OCI-LY7 (cell line): ENCODE results near the gene BBS5. TPM values are rescaled to one million over a fixed set of nuclear protein-coding genes. Genes with fewer than 3 reads are reported as not detected.
A peak's percentile ranks its signal among the peaks of the same experiment; 100 is the strongest.
"Not testable (repeated sequence)": the region's sequence is repeated elsewhere in the genome, so short reads cannot be mapped to it uniquely, and the experiment has no call there.

Experiments used
- Bru-seq: library from RNA; stranded (reverse); fragments of 400-500 nt; gene quantifications from one replicate; lab custom pipeline; 2021; lab: Mats Ljungman, UMichigan
- BruChase-seq, 2 experiments: library from RNA; stranded (reverse); fragments of 400-500 nt; gene quantifications; one replicate each; lab custom pipeline; 2021; lab: Mats Ljungman, UMichigan
- BruUV-seq: library from RNA; stranded (reverse); fragments of 400-500 nt; replicated peaks from 2 replicates; lab custom pipeline; 2021; lab: Mats Ljungman, UMichigan
- CTCF ChIA-PET: fragments of 300-600 bp; sonication (Branson Sonifier 250); formaldehyde crosslinking; loops from one replicate; lab custom pipeline; 2022; ENCODE audit warnings: antibody characterized with exemption; ENCODE audit not compliant: unreplicated experiment; lab: Charles Lee
- POLR2A ChIA-PET: fragments of 300-600 bp; sonication (Branson Sonifier 250); formaldehyde crosslinking; loops from one replicate; lab custom pipeline; 2022; ENCODE audit warnings: antibody characterized with exemption; lab: Charles Lee
- DNase-seq: peaks from one replicate; pipeline ENCODE4 v3.0.0-alpha.2; 2015; ENCODE audit warnings: low spot score
- H2AFZ ChIP-seq: fragments of 200-600 bp; sonication (generic), shearing (Covaris generic); 2 replicates; pipeline ENCODE4 v1.6.1; 2014; ENCODE audit warnings: mild to moderate bottlenecking, antibody characterized with exemption, low read length, moderate library complexity
- H3K27ac ChIP-seq: fragments of 200-600 bp; sonication (generic); 2 replicates; pipeline ENCODE4 v1.5.1; 2014; ENCODE audit warnings: mixed run types, low read depth, mild to moderate bottlenecking, moderate library complexity, low read length, inconsistent platforms; ENCODE audit not compliant: poor library complexity, severe bottlenecking
- H3K36me3 ChIP-seq: fragments of 200-600 bp; sonication (generic); 2 replicates; pipeline ENCODE4 v1.6.1; 2014; ENCODE audit warnings: mild to moderate bottlenecking, antibody characterized with exemption, low read length, moderate library complexity, mixed read lengths; ENCODE audit not compliant: insufficient read depth
- H3K4me1 ChIP-seq: fragments of 200-600 bp; sonication (generic); 2 replicates; pipeline ENCODE4 v1.5.1; 2014; ENCODE audit warnings: mild to moderate bottlenecking, low read length; ENCODE audit not compliant: insufficient read depth, poor library complexity, severe bottlenecking
- H3K4me2 ChIP-seq: fragments of 200-600 bp; sonication (generic); 2 replicates; pipeline ENCODE4 v1.6.1; 2014; ENCODE audit warnings: mild to moderate bottlenecking, low read length
- H3K4me3 ChIP-seq: fragments of 200-600 bp; sonication (generic); 2 replicates; pipeline ENCODE4 v1.5.1; 2014; ENCODE audit warnings: mild to moderate bottlenecking, low read depth, low read length; ENCODE audit not compliant: poor library complexity, severe bottlenecking
- H3K79me2 ChIP-seq: fragments of 200-600 bp; sonication (generic); 2 replicates; pipeline ENCODE4 v1.6.1; 2016; ENCODE audit warnings: low read depth, mild to moderate bottlenecking, low read length, moderate library complexity, mixed read lengths; ENCODE audit not compliant: insufficient read depth
- H3K9me2 ChIP-seq: fragments of 200-600 bp; sonication (generic); 2 replicates; pipeline ENCODE4 v1.6.1; 2016; ENCODE audit warnings: mild to moderate bottlenecking, low read length, mixed read lengths; ENCODE audit not compliant: insufficient read depth
- H3K9me3 ChIP-seq: fragments of 200-600 bp; sonication (generic); 2 replicates; pipeline ENCODE4 v1.6.1; 2014; ENCODE audit warnings: mild to moderate bottlenecking, mixed run types, low read length, mixed read lengths
- H4K20me1 ChIP-seq: fragments of 200-600 bp; sonication (generic); 2 replicates; pipeline ENCODE4 v1.6.1; 2014; ENCODE audit warnings: mild to moderate bottlenecking, antibody characterized with exemption, low read length, moderate library complexity, mixed read lengths; ENCODE audit not compliant: insufficient read depth
- EZH2phosphoT487 ChIP-seq: fragments of 200-600 bp; sonication (generic); IDR thresholded peaks from 2 replicates; pipeline ENCODE4 v1.6.1; 2018; ENCODE audit warnings: low read depth, borderline replicate concordance, mild to moderate bottlenecking, mixed run types, antibody characterized with exemption, low read length, moderate library complexity, mixed read lengths
- intact Hi-C: fragments of 100-400 bp; cut with micrococcal nuclease; formaldehyde crosslinking; loops from one replicate; pipeline ENCODE4 v1.10.0; 2022; ENCODE audit not compliant: unreplicated experiment
- long read RNA-seq: library from polyadenylated mRNA; stranded (forward); transcript quantifications from one replicate; pipeline ENCODE4 v2.0.0, GENCODE V29; 2022
- total RNA-seq, 2 experiments: library from RNA; depleted of rRNA in 1 of 2; stranded (reverse); fragments of >200 nt in 1 of 2; shearing (Covaris generic) in 1 of 2; gene quantifications; 2 replicates each; pipeline ENCODE4 v1.2.3, GENCODE V29; 2014 to 2022
- TF ChIP-seq, protein P1 (sequence below): fragments of 200-600 bp; sonication (generic); conservative IDR thresholded peaks from 2 replicates; pipeline ENCODE4 v1.5.1; 2014; ENCODE audit warnings: mild to moderate bottlenecking, antibody characterized with exemption, low read length, moderate library complexity, mixed read lengths

The BBS5 gene
- total RNA-seq (2014; rRNA removed; shearing (Covaris generic)) (0.13 and 1.0 TPM in 2 replicates), total RNA-seq (2022) (0.11 and 0.20 TPM in 2 replicates), Bru-seq, nascent RNA (percentile 21 among the genes with signal in this experiment), BruChase-seq, experiment 1, labeled RNA remaining after a 6-hour chase (not detected), BruChase-seq, experiment 2, labeled RNA remaining after a 2-hour chase (percentile 13 among the genes with signal in this experiment)
- long read RNA-seq = 0 reads

DNA sequence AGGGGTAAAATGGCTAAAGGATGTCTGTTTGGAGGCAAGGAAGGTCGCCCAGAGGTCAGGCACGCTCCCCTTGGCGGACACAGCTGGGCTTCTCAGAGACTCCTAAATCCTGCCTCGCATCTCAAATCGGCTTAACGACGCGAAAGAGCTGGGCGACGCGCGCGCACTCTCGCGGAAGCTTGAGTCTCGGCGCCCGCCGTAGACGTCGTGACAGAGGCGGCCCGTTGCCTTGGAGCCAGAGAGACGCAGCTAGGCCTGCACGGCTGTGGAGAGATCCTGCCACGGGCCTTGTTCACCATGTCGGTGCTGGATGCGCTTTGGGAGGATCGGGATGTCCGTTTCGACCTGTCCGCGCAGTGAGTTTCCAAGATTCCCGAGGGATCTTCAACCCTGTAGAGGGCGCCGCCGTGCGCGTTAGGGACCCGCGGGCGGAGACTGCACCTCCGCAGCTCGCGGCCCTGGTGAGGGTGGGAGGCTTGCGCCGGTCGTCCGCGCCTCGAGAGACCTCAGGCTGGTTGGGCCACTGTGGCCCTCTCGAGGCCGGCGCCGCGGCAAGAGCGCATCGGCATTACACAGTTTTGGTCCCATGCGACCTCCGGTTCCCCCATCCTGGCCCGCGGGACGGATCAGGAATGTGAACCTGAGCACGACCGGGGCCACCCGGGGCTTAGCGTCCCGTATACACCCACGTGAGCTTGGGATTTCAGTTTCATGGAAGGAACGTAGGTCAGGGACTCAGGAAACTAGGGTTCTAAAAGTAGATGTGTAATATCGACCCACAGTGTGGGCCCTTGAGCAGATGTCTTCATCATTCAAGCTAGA lies at the start of gene BBS5:
TSS of gene BBS5 (plus strand) at position 238 of the 822 bp plus-strand sequence. CDS start at position 298, 60 bp downstream.
- H3K36me3 ChIP-seq = no peaks in the 10 kb centered on the region
- intact Hi-C loops = no loop called here
- H3K9me2 ChIP-seq = no peaks in the 10 kb centered on the region
- ChIA-PET POLR2A (interaction anchor here (0.5 to 1.0 kb wide), 4 partner anchors 9 to 672 kb away, joined by 3 to 4 read pairs (median 3); no protein-coding TSS in a partner anchor), CTCF (no interaction called here)
- H2AFZ ChIP-seq = peak within 1 kb of the TSS; percentile 81; the same call in 1 of the 2 replicates
- H3K79me2 ChIP-seq = no peaks in the 10 kb centered on the region
- TF ChIP-seq, protein P1, sequence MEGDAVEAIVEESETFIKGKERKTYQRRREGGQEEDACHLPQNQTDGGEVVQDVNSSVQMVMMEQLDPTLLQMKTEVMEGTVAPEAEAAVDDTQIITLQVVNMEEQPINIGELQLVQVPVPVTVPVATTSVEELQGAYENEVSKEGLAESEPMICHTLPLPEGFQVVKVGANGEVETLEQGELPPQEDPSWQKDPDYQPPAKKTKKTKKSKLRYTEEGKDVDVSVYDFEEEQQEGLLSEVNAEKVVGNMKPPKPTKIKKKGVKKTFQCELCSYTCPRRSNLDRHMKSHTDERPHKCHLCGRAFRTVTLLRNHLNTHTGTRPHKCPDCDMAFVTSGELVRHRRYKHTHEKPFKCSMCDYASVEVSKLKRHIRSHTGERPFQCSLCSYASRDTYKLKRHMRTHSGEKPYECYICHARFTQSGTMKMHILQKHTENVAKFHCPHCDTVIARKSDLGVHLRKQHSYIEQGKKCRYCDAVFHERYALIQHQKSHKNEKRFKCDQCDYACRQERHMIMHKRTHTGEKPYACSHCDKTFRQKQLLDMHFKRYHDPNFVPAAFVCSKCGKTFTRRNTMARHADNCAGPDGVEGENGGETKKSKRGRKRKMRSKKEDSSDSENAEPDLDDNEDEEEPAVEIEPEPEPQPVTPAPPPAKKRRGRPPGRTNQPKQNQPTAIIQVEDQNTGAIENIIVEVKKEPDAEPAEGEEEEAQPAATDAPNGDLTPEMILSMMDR = peak; percentile 57
- no peak for TF ChIP-seq EZH2phosphoT487
- H3K4me2 ChIP-seq = peak within 1 kb of the TSS; percentile 60
- peaks cover 4% of the 10 kb centered on the region for H3K4me1 ChIP-seq
- H3K27ac ChIP-seq = no peak within 1 kb of the TSS
- no peaks in the 10 kb centered on the region for H3K9me3 ChIP-seq
- peak; percentile 51 for DNase-seq
- peak within 1 kb of the TSS; percentile 66 for H3K4me3 ChIP-seq
- H4K20me1 ChIP-seq = no peaks in the 10 kb centered on the region
- no TSS peak for BruUV-seq

DNA sequence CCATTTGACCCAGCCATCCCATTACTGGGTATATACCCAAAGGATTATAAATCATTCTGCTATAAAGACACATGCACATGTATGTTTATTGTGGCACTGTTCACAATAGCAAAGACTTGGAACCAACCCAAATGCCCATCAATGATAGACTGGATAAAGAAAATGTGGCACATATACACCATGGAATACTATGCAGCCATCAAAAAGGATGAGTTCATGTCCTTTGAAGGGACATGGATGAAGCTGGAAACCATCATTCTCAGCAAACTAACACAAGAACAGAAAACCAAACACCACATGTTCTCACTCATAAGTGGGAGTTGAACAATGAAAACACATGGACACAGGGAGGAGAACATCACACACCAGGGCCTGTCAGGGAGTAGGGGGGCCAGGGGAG lies 47.5 kb upstream of the BBS5 start:
- intact Hi-C loops, H3K9me2 ChIP-seq, H3K79me2 ChIP-seq, H3K4me1 ChIP-seq, CTCF ChIA-PET, H3K4me3 ChIP-seq, H3K4me2 ChIP-seq, H3K36me3 ChIP-seq, H4K20me1 ChIP-seq, H3K9me3 ChIP-seq, BruUV-seq, H2AFZ ChIP-seq, POLR2A ChIA-PET, DNase-seq, H3K27ac ChIP-seq: not testable (repeated sequence)

DNA sequence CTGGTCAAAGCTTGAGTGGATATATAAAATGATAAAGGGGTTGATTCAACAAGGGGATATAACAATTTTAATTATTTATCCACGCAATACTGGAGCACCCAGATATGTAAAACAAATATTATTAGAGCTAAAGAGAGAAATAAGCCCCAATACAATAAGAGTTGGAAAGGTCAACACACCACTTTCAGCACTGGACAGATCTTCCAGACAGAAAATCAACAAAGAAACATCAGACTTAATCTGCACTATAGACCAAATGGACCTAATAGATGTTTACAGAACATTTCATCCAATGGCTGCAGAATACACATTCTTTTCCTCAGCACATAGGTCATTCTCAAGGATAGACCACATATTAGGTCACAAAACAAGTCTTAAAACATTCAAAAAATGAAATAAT lies 45.1 kb upstream of the BBS5 start:
- H3K36me3 ChIP-seq, H3K4me3 ChIP-seq, H3K9me3 ChIP-seq, H3K79me2 ChIP-seq, H3K9me2 ChIP-seq, H3K27ac ChIP-seq, H3K4me1 ChIP-seq, CTCF ChIA-PET, POLR2A ChIA-PET, intact Hi-C loops, H3K4me2 ChIP-seq, H4K20me1 ChIP-seq, DNase-seq, BruUV-seq, H2AFZ ChIP-seq: not testable (repeated sequence)
